Stimulated activated naive CD4-positive, alpha-beta T cell (primary cell): ENCODE results near the gene ATXN1.
"Not testable (repeated sequence)": the region's sequence is repeated elsewhere in the genome, so short reads cannot be mapped to it uniquely, and the experiment has no call there.

Source experiments
- DNase-seq, 6 experiments: peaks; one replicate each; lab custom pipeline; 2025; lab: John Stamatoyannopoulos, UW

Gene ATXN1

GRCh38 chr6:16615215-16615614 lies 146.0 kb downstream of the ATXN1 start:
- DNase-seq, result not testable (repeated sequence)

- DNase-seq, result not testable (repeated sequence)
Observed at GRCh38 chr6:16614143-16614542, 147.1 kb downstream of the ATXN1 start.

GRCh38 chr6:16613504-16613903 lies 147.8 kb downstream of the ATXN1 start:
- DNase-seq, result not testable (repeated sequence)

GRCh38 chr6:16608444-16608843 lies 152.8 kb downstream of the ATXN1 start:
- DNase-seq, result no peak

- no peak for DNase-seq
Observed at GRCh38 chr6:16602035-16602434, 159.2 kb downstream of the ATXN1 start.

- no peak for DNase-seq
Observed at GRCh38 chr6:16600701-16601100, 160.6 kb downstream of the ATXN1 start.

GRCh38 chr6:16600026-16600425 lies 161.2 kb downstream of the ATXN1 start:
- no peak for DNase-seq

- no peak for DNase-seq
Observed at GRCh38 chr6:16596616-16597331, 164.5 kb downstream of the ATXN1 start.

- DNase-seq, result no peak
Observed at GRCh38 chr6:16595514-16596120, 165.6 kb downstream of the ATXN1 start.

- no peak for DNase-seq
Observed at GRCh38 chr6:16594849-16595248, 166.4 kb downstream of the ATXN1 start.

- DNase-seq, result no peak
Observed at GRCh38 chr6:16592223-16592911, 168.9 kb downstream of the ATXN1 start.

- DNase-seq, result no peak
Observed at GRCh38 chr6:16591396-16592222, 169.7 kb downstream of the ATXN1 start.

- DNase-seq, result no peak
Observed at GRCh38 chr6:16585805-16586204, 175.5 kb downstream of the ATXN1 start.

- no peak for DNase-seq
Observed at GRCh38 chr6:16583144-16583762, 178.0 kb downstream of the ATXN1 start.

- DNase-seq, result no peak
Observed at GRCh38 chr6:16582446-16583143, 178.7 kb downstream of the ATXN1 start.

- DNase-seq, result no peak
Observed at GRCh38 chr6:16578695-16579285, 182.5 kb downstream of the ATXN1 start.

- DNase-seq, result no peak
Observed at GRCh38 chr6:16576451-16577368, 184.6 kb downstream of the ATXN1 start.

- DNase-seq, result no peak
Observed at GRCh38 chr6:16575655-16576054, 185.6 kb downstream of the ATXN1 start.

- DNase-seq, result no peak
Observed at GRCh38 chr6:16572943-16573342, 188.3 kb downstream of the ATXN1 start.

- no peak for DNase-seq
Observed at GRCh38 chr6:16572317-16572716, 188.9 kb downstream of the ATXN1 start.
